Esophagus squamous epithelium (tissue), 4 donors: Measurements from ENCODE around the gene PPP3CA.

Experiments used
- CTCF ChIP-seq, 6 experiments: fragments of 450-650 bp in 4 of 6; fragments of 200-600 bp in 2 of 6; sonication (generic) in 2 of 6; IDR thresholded peaks; one replicate each; pipeline ENCODE4 v1.5.1; 2016 to 2019; ENCODE audit warnings: antibody characterized with exemption in 6 of 6, mild to moderate bottlenecking in 4 of 6, moderate library complexity in 4 of 6
- POLR2A ChIP-seq, 4 donors: fragments of 450-650 bp; IDR thresholded peaks; one replicate each; pipeline ENCODE4 v1.6.1; 2017; ENCODE audit warnings: antibody characterized with exemption in 4 of 4, mild to moderate bottlenecking in 4 of 4, moderate library complexity in 3 of 4

DNA sequence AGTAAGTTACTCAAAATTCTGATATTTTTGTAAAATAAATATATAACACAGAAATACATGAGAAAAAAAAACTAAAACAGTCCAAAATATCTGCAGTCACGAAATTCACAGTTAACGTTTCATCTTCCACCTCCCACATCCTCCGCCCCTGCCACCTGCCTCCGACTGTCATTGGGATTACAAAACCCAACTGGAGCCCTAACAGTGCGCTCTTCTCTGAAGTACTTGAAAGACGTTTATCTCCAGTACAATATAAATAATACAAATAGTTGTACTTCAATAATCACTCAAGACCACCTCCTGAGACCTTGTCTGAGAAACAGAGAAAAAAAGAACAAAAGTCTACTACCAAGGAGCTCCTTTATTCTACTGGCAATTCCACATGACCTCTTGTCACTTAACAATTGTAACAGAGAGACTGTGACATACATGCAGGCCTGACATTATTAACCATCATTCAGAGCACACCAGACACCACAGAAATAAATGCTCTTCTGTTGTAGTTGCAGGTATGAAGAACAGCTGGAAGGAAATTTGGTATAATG lies 280.6 kb downstream of the PPP3CA start:
- TF ChIP-seq CTCF (IDR thresholded peaks at IDR 0.05) (no peak), POLR2A (IDR thresholded peaks at IDR 0.05) (no peak)
